DND-41 (cell line): ENCODE results near the gene RGR.

Experiments used
- EZH2 ChIP-seq: IDR thresholded peaks from 3 replicates; pipeline ENCODE4 v1.6.1; 2012; ENCODE audit warnings: borderline replicate concordance, low read depth, mild to moderate bottlenecking, moderate library complexity, low read length, inconsistent platforms; ENCODE audit not compliant: severe bottlenecking
- TF ChIP-seq, protein P1 (sequence below): IDR thresholded peaks from 2 replicates; pipeline ENCODE4 v1.5.1; 2012; ENCODE audit warnings: borderline replicate concordance, low read length, moderate library complexity, mild to moderate bottlenecking; ENCODE audit not compliant: poor library complexity, severe bottlenecking; ENCODE audit errors: extremely low read depth

DNA sequence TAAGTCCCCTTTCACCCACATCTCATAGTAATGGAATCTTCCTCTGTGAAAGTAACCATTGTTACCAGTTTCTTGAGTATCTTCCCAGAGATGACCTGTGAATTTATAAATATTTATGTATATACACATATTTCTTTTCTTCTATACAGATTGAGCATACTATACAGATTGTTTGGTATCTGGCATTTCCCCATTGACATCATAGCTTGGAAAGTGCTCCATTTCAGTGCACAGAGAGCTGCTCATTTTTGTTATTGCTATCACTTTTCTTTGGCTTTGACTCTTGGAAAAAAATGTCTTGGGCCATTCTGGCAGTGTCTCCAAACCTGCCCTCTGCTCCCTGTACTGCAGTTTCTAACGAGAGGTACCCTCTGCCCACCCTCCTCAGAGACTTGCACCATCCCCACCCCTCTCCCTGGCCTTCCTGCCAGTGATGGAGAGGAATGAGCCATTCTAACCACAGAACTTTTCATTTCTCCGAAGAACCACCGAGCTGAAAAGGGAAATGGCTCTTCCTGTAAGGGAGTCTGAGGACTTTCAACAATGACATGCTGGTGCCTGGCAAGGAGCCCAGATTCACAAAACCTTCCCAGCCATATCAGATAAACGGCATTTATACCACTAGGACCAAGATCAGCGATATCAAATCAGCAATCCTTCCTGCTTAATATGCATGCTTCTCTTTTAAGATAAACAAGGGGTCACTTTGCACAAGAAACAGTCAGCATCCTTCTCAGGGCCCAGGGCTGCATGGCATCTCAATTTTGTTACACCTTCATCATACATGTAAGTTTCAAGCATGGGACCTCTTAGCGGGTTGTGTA is 63.8 kb downstream of the RGR start:
- TF ChIP-seq, protein P1, sequence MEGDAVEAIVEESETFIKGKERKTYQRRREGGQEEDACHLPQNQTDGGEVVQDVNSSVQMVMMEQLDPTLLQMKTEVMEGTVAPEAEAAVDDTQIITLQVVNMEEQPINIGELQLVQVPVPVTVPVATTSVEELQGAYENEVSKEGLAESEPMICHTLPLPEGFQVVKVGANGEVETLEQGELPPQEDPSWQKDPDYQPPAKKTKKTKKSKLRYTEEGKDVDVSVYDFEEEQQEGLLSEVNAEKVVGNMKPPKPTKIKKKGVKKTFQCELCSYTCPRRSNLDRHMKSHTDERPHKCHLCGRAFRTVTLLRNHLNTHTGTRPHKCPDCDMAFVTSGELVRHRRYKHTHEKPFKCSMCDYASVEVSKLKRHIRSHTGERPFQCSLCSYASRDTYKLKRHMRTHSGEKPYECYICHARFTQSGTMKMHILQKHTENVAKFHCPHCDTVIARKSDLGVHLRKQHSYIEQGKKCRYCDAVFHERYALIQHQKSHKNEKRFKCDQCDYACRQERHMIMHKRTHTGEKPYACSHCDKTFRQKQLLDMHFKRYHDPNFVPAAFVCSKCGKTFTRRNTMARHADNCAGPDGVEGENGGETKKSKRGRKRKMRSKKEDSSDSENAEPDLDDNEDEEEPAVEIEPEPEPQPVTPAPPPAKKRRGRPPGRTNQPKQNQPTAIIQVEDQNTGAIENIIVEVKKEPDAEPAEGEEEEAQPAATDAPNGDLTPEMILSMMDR = no peak
- TF ChIP-seq EZH2 = no peak
